H1 (cell line): ENCODE results near the gene MACROH2A1.

Experiments
- BACH1 ChIP-seq: IDR thresholded peaks from 2 replicates; pipeline ENCODE4 v1.6.1; 2012; ENCODE audit warnings: low read length, improper control_type of control experiment
- POLR2A ChIP-seq, 2 experiments: IDR thresholded peaks; 1 replicate in 1 of 2; 2 replicates in 1 of 2; pipeline ENCODE4 v1.6.1; 2011; ENCODE audit warnings: low read depth in 2 of 2, low read length in 2 of 2, mild to moderate bottlenecking in 2 of 2; ENCODE audit errors: control extremely low read depth in 1 of 2
- SP1 ChIP-seq: IDR thresholded peaks from 2 replicates; pipeline ENCODE4 v1.6.1; 2011; ENCODE audit warnings: low read depth, low read length
- TAF1 ChIP-seq: IDR thresholded peaks from 2 replicates; pipeline ENCODE4 v1.6.1; 2011; ENCODE audit warnings: mild to moderate bottlenecking, low read depth, low read length
- TF ChIP-seq, protein P1 (sequence below), 3 experiments: IDR thresholded peaks; 1 replicate in 2 of 3; 2 replicates in 1 of 3; pipeline versions ENCODE4 v1.5.1 to v1.6.1; 2011; ENCODE audit warnings: low read length in 3 of 3, mild to moderate bottlenecking in 3 of 3, inconsistent platforms in 2 of 3, low read depth in 1 of 3, moderate library complexity in 1 of 3; ENCODE audit not compliant: insufficient read depth in 1 of 3; ENCODE audit errors: control extremely low read depth in 1 of 3
- TF ChIP-seq, protein P2 (sequence below): IDR thresholded peaks from 2 replicates; pipeline ENCODE4 v1.6.1; 2012; ENCODE audit warnings: low read length, inconsistent platforms

- no peak for TF ChIP-seq SP1
- TF ChIP-seq, protein P1, sequence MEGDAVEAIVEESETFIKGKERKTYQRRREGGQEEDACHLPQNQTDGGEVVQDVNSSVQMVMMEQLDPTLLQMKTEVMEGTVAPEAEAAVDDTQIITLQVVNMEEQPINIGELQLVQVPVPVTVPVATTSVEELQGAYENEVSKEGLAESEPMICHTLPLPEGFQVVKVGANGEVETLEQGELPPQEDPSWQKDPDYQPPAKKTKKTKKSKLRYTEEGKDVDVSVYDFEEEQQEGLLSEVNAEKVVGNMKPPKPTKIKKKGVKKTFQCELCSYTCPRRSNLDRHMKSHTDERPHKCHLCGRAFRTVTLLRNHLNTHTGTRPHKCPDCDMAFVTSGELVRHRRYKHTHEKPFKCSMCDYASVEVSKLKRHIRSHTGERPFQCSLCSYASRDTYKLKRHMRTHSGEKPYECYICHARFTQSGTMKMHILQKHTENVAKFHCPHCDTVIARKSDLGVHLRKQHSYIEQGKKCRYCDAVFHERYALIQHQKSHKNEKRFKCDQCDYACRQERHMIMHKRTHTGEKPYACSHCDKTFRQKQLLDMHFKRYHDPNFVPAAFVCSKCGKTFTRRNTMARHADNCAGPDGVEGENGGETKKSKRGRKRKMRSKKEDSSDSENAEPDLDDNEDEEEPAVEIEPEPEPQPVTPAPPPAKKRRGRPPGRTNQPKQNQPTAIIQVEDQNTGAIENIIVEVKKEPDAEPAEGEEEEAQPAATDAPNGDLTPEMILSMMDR (IDR thresholded peaks at IDR 0.05; ENCODE audit: control extremely low read depth in 1 of 3, insufficient read depth in 1 of 3, low read depth in 1 of 3, low read length in 3 of 3), result no peak
- TF ChIP-seq POLR2A (IDR thresholded peaks at IDR 0.05; ENCODE audit: control extremely low read depth in 1 of 2, low read depth in 2 of 2, low read length in 2 of 2), result no peak; a peak in 1 of 3 replicates
- TF ChIP-seq TAF1, result no peak
- TF ChIP-seq, protein P2, sequence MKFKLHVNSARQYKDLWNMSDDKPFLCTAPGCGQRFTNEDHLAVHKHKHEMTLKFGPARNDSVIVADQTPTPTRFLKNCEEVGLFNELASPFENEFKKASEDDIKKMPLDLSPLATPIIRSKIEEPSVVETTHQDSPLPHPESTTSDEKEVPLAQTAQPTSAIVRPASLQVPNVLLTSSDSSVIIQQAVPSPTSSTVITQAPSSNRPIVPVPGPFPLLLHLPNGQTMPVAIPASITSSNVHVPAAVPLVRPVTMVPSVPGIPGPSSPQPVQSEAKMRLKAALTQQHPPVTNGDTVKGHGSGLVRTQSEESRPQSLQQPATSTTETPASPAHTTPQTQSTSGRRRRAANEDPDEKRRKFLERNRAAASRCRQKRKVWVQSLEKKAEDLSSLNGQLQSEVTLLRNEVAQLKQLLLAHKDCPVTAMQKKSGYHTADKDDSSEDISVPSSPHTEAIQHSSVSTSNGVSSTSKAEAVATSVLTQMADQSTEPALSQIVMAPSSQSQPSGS, result no peak
- TF ChIP-seq BACH1, result no peak
Observed at GRCh38 chr5:135439231-135440205, 40.5 kb upstream of the MACROH2A1 start.
